Measurements from ENCODE around the gene RPS19BP1. TPM values are rescaled to one million over a fixed set of nuclear protein-coding genes. Genes with fewer than 3 reads are reported as not detected.

The RPS19BP1 gene
- total RNA-seq, 6 experiments from 2014 or later, result 31.0 to 104 (median 32.8) TPM

- H3K27me3 ChIP-seq, result no peaks in the 10 kb centered on the region
- ATAC-seq (no peak), DNase-seq (no peak)
- H3K4me3 ChIP-seq, result no peak overlapping the region
- intact Hi-C loops (cut with DNase I), result no loop called here
- no peaks in the 10 kb centered on the region for H3K4me1 ChIP-seq
- H3K36me3 ChIP-seq, result no peaks in the 10 kb centered on the region
- TF ChIP-seq POLR2A (IDR thresholded peaks at IDR 0.05) (no peak), CTCF (IDR thresholded peaks at IDR 0.05) (no peak)
- H3K27ac ChIP-seq, result no peak overlapping the region
- 60% methylated on average over 4 of the region's 7 CpGs for WGBS (ENCODE audit: insufficient coverage, low coverage, low lambda C conversion rate, missing lambda C conversion rate)
- H3K9me3 ChIP-seq, result no peaks in the 10 kb centered on the region
These were observed 31.3 kb upstream of the RPS19BP1 start for GRCh38 chr22:39563571-39564428.

GRCh38 chr22:39562839-39563489 lies 30.4 kb upstream of the RPS19BP1 start:
- Histone ChIP-seq H3K27me3 (no peaks in the 10 kb centered on the region), H3K9me3 (no peaks in the 10 kb centered on the region), H3K4me3 (no peak overlapping the region), H3K4me1 (peaks cover 0 to 4% (median 0%) of the 10 kb centered on the region in 4 donors), H3K27ac (no peak overlapping the region), H3K36me3 (no peaks in the 10 kb centered on the region)
- TF ChIP-seq POLR2A (IDR thresholded peaks at IDR 0.05), result no peak
- TF ChIP-seq CTCF (IDR thresholded peaks at IDR 0.05), result no peak
- intact Hi-C loops (cut with DNase I), result no loop called here
- DNase-seq (no peak), ATAC-seq (no peak)
- 83% methylated on average over 3 of the region's 9 CpGs for WGBS (ENCODE audit: insufficient coverage, low coverage, low lambda C conversion rate, missing lambda C conversion rate)

GRCh38 chr22:39560127-39560526 lies 27.6 kb upstream of the RPS19BP1 start:
- WGBS (ENCODE audit: insufficient coverage, low coverage, low lambda C conversion rate, missing lambda C conversion rate), result 50% methylated on average over 6 of the region's 6 CpGs
- Histone ChIP-seq H3K4me1 (peaks cover 0 to 5% (median 0%) of the 10 kb centered on the region in 4 donors), H3K4me3 (no peak overlapping the region), H3K9me3 (no peaks in the 10 kb centered on the region), H3K27me3 (peaks cover 5 to 7% of the 10 kb centered on the region in 2 donors), H3K36me3 (no peaks in the 10 kb centered on the region), H3K27ac (no peak overlapping the region)
- ATAC-seq, result no peak
- intact Hi-C loops (cut with DNase I), result no loop called here
- no peak for DNase-seq
- TF ChIP-seq POLR2A (IDR thresholded peaks at IDR 0.05), result no peak

DNA sequence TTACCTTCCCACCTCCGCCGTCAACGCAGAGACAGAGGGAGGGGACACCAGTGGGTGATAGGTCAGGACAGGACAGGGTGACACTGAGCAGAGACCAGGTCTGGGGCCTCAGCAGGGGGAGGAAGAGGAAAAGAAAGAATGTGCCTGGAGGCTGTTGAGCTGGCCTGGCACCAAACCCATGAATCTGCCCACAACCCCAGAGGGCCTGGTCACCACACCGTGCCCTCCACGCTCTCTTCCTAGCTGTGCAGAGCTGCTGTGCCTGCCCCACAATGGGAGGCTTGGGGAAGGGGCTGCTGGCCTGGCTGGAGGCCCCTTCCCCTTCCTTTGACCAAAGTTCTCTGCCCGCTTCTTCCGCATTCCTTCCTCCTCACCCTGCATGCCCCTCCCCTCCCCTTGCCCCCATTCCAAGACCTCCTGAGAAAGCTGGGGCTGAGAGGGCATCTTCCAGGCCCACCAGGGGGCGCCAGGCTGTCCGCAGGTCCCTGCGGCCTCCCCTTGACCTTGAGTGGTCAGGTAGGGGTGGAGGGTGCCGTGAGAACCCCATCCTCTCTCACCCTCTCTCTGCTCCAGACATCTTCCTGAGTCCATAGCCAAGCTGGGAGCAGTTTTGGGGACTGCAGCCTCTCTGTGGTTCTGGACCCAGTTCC lies 27.0 kb upstream of the RPS19BP1 start:
- H3K36me3 ChIP-seq, result no peaks in the 10 kb centered on the region
- no peak overlapping the region for H3K27ac ChIP-seq
- DNase-seq (no peak), ATAC-seq (no peak)
- intact Hi-C loops (cut with DNase I), result no loop called here
- no peak overlapping the region for H3K4me3 ChIP-seq
- H3K4me1 ChIP-seq, result peaks cover 0 to 5% (median 0%) of the 10 kb centered on the region in 4 donors
- no peaks in the 10 kb centered on the region for H3K9me3 ChIP-seq
- H3K27me3 ChIP-seq, result peaks cover 5 to 7% of the 10 kb centered on the region in 2 donors
- WGBS (ENCODE audit: insufficient coverage, low coverage, low lambda C conversion rate, missing lambda C conversion rate), result 24% methylated on average over 9 of the region's 11 CpGs
- TF ChIP-seq POLR2A (IDR thresholded peaks at IDR 0.05) (no peak), CTCF (IDR thresholded peaks at IDR 0.05) (peak in 3 of 4 donors; percentile 10 to 21 (median 18))
